Fibroblast of skin of left biceps (primary cell): ENCODE data around the gene THEM5.

Experiments
- DNase-seq, 2 experiments: peaks; one replicate each; pipeline ENCODE4 v3.0.0-alpha.2; 2013; ENCODE audit warnings: low read depth in 2 of 2

Gene THEM5

DNA sequence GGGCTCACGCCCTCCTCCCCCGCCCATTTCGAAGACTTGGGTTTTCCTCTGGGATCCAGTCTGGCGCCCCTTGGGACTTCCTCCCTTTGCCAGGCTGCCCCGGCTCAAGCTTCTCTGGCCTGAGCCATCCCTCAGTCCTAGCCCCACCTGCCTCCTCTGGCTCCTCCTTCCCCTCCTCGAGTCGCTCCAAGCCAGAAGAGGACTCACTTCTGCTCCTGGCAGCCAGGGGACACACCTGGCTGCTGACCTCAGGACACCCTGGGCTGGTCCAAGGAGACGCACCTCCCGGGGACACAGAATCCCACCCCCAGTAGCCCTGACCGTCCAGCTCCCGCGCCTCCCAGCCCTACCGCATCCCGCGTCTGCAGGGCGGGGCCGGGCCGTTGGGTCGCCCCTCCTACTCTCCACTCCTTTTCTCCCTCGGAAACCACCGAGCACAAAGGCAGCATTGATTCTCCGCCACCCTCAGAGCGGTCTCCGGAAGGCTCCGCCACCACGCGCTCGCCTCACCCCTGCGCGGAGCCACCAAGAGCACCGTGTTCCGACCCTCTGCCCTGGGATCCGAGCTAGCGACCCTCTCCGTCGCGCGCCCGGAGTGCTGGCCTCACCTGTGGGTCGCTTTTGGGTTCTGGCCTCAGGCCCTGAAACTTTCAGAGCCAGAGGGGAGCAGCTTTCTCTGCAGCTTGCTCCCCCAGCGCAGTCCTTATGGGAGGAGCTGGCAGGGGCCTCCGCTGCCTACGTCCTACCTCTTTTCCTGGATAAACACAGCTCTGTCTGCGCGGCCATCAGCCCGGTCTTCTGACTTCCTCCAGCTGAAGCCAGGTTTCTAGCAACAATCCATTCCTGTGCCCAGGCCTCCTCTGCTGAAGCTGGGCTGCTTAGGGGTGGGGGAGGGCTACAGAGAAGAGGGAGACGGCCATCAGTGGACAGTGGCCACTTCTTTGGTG, 13.8 kb downstream of the THEM5 start, which contains the start of gene C2CD4D:
TSS of gene C2CD4D (minus strand) at position 364 of the 947 bp plus-strand sequence. CDS start 831 bp downstream, outside the sequence.
- no peak for DNase-seq

DNA sequence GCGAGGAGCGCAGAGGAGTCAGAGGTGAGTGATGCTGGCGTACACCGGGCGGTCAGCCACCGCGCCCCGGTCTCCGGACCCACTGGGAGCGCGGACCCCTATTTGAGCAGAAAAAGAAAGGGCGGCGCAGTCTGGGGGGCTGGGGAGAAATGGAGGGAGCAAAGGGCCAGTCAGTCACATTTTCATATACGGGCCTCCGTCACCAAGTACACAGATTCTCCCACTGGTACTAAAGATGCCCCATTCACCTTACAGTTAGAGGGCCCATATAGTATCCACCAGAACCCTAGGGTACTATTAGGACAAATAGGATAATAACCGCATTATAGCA, 14.5 kb downstream of the THEM5 start:
- DNase-seq: no peak

DNA sequence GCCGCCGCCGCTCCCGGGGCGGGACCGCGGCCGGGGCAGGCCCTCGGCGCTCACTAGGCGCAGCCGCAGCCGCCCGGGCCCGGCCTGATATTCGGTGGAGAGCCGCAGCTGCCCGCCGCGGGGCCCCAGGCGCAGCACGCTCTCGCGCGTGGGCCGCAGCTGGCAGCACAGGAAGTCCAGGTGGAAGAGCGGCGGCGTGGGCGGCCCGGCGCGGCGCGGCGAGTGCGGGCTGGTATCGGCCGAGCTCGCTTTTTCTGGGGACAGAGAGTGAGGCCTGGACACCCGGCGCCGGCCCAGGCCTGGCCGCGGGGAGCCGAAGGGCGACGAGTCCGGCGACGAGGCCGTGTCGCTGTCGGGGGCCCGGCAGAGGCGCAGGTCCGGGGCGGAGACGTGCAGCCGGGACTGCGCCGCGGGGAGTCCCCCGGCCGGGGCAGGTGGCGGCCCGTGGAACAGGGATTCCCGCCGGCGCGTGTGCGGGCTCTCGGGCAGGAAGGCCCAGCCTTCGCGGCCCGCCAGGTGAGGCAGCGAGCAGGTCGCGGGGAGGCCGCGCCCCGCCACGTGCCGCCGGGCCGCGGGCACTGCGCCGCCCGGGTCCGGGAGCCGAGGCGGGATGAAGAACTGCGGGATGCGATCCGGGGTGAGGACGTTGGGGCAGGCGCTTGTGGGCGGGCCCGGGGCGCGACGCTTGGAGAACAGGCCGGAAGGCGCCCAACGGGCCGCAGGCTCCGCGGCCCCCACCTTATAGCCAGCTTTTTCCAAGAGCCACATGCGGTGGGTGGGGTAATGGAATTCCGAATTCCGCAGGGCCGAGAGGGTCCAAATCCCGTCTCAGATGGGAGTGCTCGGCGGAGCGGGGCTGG, 15.1 kb downstream of the THEM5 start:
- no peak for DNase-seq

DNA sequence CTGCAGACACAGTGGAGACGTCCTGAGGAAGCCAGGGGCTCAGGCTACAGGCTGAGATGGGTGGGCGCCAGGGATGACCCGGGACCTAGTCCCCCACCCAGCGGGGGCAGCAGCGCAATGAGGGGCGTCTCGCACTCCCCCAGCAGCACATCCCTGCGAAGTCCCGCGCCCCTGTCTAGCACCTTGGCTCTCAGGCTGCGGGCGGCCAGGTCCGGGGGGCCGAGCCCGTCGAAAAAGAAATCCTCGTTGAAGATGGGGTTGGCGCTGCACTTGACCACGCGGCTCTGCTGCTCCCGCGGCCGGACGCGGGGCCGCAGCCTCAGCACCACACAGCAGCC, 15.7 kb downstream of the THEM5 start:
- DNase-seq: no peak

DNA sequence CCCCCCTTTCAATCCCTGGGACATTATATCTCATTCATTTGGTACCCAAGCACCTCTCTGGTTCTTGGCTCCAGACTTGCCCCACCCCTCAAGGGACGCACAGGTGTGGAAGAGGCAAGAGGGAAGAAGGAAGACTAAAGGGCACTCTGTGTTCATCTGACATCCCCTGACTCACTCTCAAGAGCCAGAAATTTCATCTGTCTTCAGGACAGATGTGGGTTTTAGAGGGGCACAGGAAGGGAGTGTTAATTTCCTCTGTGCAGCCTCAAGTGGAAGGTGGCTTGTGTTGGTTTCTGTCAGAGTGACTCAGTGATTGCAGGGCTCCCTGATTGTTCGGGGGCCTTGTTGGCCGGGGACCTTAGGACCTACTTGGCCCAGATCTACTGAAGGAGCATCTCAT, 16.3 kb downstream of the THEM5 start:
- no peak for DNase-seq

DNA sequence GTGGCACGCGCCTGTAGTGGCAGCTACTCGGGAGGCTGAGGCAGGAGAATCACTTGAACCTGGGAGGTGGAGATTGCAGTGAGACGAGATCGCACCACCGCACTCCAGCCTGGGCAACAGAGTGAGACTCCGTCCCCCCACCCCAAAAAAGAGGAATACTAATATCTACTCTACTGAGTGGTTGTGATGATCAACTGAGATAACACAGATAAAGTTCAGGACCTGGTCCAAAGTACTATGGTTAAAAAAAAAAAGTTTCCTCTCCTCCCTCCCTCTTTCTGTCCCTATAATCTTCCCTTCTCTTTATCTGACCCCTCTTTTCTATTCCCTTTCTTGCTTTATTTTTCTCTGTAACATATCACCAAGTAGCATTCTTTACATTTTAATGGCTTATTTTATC, 17.9 kb downstream of the THEM5 start:
- DNase-seq: no peak

DNA sequence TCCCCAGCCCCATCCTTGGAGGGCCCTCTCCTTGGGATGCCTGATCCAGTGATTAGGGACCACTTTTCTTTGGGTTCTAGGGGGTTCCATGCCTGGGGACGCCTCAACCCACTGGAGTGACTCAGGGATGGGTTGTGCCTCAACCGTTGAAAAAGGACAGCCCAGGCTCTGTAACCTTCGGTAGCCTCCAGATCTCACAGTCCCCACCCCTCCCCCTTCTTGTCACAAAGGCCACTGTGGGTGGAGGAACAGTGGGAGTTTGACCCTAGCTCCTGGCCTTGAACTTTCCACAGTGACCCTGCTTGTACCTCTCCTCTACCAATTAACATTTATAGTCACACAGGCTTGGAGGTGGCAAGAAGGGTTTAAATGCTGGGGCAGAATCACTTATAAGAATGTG, 19.3 kb downstream of the THEM5 start:
- DNase-seq: no peak

DNA sequence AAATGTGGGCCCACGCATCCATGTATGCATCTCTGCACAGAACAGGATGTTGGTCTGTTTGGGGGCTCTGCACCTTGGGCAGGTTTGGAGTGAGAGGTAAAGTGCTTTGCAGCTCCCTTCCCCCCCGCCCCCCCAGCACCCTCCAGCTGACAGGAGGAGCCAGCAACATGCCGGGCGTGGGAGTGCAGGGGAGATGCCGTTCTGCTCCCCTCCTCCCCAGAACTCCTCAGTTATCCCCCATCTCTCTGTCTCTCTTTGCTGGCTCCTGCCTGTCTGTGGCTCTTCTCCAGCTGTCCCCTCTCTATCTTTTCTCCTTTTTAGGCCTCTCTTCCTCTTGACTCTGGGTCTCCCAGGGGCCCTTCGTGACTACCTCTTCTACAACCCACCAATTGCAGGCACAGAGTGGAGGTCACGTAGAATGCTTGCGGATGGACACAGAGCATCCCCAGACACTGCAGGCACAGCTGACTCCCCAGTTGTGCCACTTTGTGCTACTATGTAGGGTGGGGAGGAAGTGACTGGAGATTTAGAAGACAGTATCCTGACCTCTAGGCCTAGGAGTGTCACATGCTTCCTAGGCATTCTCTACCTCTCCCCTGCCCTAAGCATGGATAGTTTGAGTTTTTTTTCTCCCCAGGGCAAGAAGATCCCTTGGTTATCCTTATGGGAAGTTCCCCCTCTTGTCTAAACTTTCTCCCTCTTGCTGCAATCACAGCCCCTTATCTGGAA, 20.2 kb downstream of the THEM5 start:
- DNase-seq: no peak

DNA sequence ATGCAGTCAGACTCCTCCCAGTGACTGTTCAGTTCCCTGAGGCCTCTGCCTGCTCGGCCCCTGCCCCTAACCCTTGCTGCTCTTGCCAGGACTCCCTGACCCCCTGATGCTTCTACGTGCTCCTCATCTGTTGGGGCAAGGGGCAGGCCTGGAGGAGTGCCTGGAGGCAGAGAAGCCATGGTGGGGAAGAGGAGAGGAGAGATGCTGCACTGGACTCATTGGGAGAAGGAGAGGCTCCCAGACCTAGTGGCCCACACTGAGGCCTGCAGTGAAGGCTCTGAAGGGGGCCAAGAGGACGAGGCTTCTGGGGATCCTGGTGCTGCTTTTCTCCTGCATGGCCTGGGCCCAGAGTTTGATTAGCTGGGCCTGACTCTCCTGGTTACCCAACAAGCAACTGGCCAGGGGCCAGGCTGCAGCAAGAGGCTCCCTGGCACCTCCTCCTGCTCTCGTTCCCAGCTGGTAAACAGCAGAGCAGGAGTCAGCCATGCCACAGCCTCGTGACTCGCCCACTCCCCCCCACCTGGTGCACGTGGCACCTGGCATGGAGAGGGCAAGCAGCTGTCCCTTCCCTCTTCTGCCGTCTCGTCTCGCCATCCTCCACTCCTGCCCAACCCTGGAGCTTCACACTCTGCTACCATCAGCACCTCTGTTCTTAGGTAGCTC, 21.1 kb downstream of the THEM5 start:
- DNase-seq: no peak

DNA sequence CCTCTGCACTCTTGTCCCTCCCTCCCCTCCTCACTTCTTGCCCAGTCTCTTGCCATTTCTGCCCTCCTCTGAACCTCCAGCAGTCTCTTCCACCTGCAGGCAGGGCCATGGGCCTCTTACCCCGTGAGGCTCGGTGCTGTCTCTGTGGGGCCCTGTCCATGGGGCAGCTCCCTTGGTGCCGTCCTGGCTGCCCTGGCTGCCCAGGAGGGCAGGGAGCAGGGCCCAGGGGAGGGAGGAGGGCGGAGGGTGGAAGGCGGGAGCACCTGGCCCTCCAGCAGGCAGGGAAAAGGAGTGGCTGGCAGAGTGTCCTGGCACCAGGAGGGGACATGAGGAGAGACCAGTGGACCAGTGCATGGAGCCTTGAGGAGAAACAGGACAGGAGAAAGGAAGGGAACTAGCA, 21.9 kb downstream of the THEM5 start, which contains the start of gene RORC:
TSS of gene RORC (minus strand) at position 198 of the 400 bp plus-strand sequence. CDS start at position 160, 38 bp downstream.
- no peak for DNase-seq

DNA sequence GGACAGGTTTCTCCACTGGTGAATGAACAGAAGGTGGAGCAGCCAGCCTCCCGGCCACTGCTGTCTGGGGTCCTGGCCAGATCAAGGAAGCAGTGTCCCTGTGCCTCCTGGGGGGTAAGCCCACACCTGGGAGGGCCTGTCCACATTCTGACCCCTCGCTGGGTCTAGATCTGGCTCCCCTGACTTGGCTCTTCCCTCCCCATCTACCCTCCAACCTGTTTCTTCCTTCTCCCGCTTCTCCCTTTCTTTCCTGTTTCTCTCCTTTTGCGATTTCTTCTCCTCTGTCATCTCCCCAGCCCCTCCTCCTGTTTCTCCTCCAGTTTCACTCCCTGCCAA, 22.3 kb downstream of the THEM5 start:
- no peak for DNase-seq

DNA sequence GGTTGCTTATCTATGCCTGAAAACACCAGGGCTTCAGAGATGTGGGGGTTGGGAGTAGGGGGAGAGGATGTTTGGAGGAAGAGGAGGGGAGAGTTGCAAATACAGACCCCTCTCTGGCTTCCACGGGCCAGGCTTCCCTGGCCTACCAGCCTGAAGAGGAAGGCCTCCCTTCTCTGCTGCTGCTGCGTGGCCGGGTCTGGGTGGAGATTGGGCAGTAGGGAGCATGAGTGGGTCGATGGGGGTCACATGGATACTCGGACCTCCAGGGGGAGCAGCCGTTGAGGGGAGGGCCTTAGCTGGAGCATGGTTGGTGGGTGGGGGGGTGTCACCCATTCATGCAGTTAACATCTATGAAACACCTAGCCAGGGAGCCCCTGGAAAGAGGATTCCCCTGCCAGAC, 23.5 kb downstream of the THEM5 start:
- DNase-seq: no peak

DNA sequence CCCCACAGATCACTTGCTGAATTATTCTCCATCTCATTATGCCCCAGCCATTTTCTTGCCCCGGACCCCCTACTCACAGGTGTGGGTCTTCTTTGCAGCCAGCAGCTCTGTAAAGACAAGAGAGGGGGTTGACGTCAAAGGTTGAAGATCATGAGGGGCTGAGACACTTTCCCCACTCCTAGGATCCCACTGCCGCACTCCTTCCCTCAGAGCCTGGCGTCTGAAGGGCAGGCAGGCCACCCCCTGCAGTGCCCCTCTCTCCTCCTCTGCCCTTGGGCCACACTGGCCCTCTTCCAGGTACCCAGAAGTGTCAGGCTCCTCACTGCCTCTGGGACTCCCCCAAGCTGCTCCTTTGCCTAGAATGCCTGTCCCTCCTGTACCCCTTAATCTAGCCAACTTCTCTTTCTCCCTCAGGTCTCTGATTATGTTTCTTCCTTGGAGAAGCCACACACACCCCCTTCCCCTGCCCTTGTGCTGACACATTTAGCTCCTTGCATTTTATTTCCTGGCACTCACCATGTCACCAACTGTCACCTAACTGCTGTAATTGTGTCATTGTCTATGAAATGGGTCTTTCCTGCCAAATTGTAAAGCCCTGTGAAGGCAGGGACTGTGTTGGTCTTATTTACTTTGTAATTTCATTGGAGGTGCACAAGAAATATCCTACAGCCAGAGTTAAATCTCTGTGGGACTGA, 24.0 kb downstream of the THEM5 start:
- DNase-seq: no peak

DNA sequence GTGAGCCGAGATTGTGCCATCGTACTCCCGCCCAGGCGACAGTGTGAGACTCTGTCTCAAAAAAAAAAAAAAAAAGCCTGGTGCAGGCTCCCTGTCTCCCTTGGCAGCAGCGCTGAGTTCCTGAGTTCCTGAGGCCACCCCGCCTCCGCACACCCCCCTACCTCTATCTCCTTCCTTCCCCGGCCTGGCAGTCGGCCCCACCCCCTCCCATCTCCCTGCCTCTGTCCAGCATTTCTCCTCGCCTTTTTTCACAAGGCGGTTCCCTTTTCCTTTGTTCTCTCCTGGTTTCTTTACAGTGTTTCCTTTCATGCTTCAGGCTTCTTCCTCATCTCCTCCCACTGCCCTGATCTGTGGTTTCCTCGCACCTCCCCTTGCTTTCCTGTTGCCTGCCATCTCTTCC, 24.6 kb downstream of the THEM5 start:
- DNase-seq: no peak

DNA sequence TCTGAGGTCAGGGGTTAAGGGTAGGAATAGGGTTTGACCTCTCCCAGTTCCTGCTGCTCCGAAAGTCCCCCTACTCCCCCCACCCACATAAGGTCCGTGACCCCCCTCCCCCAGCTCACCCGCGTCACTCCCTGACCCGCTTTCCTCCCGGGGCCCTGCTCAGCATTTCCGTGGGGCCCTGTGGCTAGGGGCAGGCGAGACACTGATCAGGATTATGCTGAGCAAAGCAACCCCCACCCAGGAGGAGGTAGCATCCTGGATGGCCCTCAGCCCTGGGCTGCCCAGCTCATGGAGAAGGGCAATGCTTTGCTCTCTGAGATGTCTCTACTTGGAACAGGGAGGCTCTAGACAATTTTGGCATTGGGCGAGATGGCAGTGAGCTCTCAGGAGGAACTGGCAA, 25.7 kb downstream of the THEM5 start:
- DNase-seq: no peak

DNA sequence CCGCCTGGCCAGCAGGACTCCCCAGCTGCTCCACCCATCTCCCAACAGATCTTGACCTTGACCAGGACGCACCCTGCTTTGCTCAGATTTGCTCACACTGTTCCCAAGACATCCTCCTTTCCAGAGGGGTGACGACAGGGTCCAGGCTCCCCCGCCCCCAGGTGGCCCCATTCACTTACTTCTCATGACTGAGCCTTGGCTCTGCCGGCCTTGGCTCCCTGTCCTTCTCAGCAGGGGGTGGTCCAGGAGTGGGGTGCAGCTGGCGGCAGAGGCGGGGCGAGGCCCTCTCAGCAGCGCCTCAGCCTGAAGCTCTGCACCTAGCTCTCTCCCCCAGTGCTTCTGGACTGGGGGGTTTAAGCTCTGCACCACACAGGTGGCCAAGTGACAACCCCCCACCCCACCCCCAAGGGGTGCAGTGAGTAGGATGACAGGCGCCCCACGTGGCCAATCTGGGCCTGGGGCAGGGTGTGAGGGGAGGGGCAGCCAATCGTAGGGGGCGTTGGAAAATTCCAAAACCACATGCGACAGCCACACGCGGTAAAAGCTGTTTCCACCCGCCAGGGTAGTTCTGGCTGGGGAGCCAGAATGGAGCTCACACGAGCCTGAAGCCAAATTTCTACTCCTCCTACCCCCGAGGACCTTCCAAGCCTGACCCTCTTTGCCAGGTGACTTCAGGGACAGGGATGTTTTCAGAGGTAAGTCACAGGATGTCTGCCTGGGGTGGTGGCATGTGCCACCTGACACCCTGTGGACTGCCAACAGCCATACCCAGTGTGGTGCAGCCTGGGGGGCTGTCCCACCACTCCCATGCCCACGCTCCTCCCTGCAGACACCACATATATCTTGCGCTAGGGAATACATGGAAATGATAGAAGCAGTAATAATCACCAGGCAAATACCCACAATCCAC, 27.5 kb downstream of the THEM5 start:
- no peak for DNase-seq

DNA sequence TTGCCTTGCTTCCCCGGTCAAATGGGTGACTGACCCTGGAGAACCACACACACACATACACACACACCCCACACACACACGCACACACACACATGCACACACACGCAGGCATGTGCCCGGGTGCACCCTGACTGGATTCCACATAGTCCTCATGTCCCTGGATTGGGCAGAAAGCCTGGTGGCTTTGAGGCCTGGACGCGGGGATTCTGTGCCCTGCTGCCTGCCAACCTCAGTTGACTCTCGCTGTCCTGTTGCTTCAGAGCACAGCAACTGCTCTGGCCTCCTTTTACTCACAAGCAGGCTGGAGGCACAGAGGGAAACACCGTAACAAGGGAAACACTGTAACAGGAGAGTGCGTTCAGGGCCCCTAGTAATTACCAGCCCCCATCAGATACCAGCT, 28.3 kb downstream of the THEM5 start:
- no peak for DNase-seq

DNA sequence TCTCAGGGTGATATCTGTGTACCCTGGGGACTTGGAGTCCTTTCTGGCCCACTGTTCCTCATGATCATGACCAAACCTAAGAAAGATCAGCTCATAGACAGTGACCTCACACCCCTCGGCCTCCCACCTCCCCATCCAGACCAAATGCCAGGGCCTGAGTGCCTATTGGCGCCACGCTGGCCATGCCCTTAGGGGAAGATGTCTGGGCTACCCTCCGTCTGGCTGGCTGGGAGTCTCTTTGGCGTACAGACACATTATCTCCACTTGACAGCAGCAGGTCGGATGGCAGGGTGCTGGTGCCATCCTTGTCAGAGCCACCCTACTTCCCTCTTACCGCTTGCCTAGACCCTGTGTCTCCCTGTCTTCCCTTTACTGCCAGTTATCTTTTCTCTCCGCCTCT, 30.3 kb downstream of the THEM5 start:
- DNase-seq: no peak

DNA sequence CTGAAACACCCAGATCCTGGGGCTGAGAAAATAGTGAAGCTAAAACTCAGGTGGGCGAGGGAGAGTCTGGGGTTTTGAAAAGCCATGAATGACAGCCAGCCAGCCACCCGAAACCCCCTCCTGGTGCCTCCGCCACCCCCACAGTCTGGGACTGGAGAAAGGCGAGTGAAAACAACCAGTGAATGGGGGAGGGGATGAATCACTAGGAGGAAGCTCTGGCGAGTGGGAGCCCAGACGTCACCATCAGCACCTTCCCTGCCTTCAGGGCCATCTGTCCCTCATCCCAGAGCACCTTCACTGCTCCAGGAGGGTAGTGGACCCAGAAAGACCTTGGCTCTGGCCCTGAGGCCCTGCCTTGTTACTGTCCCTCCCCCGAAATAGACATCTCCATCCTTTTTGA, 31.1 kb downstream of the THEM5 start:
- DNase-seq: no peak

DNA sequence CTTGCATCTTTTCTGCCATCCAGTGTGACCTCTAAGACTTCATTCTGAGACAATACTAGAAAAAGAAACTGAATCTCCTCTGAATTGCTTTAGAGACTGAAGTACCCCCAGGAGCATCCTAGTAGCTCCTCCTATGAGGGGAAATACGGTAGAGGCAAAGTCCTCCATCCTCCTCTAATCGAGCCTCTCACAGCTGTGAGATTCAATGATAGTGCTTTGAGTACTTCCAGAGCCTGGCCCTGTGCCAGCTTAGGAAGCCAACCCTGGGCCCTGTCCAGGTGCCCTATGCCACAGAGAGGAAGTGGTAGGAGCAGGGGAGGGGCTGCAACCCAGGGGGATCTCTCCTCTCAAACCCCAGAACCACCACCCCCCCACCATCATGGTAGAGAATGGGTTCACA, 32.6 kb downstream of the THEM5 start:
- no peak for DNase-seq
